HTR-8/SVneo (cell line): ENCODE data around the gene GLB1L3.
"Not testable (repeated sequence)": the region's sequence is repeated elsewhere in the genome, so short reads cannot be mapped to it uniquely, and the experiment has no call there.

ENCODE experiments used
- DNase-seq: peaks from one replicate; pipeline ENCODE4 v3.0.0; 2011; ENCODE audit warnings: low spot score, mixed read lengths; ENCODE audit not compliant: insufficient read length
- FAIRE-seq: peaks from 2 replicates; lab custom pipeline; 2011; peaks lifted over from hg19 to GRCh38; lab: Jason Lieb, UNC

Gene GLB1L3

DNA sequence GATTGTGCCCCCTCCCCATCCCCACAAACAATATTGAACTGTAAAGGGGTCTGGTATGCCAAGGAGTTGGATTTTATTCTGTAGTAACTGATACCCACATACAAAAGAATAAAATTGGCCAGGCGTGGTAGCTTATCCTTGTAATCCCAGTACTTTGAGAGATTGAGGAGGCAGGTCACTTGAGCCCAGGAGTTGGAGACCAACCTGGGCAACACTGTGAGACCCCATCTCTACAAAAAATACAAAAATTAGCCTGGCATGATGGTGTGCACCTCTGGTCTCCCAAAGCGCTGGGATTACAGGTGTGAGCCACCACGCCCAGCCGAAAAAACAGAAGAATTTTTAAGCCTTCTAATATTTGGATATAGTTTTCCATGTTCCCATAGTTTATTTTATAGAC lies 4.2 kb upstream of the GLB1L3 start:
- FAIRE-seq (no peak), DNase-seq (no peak)

DNA sequence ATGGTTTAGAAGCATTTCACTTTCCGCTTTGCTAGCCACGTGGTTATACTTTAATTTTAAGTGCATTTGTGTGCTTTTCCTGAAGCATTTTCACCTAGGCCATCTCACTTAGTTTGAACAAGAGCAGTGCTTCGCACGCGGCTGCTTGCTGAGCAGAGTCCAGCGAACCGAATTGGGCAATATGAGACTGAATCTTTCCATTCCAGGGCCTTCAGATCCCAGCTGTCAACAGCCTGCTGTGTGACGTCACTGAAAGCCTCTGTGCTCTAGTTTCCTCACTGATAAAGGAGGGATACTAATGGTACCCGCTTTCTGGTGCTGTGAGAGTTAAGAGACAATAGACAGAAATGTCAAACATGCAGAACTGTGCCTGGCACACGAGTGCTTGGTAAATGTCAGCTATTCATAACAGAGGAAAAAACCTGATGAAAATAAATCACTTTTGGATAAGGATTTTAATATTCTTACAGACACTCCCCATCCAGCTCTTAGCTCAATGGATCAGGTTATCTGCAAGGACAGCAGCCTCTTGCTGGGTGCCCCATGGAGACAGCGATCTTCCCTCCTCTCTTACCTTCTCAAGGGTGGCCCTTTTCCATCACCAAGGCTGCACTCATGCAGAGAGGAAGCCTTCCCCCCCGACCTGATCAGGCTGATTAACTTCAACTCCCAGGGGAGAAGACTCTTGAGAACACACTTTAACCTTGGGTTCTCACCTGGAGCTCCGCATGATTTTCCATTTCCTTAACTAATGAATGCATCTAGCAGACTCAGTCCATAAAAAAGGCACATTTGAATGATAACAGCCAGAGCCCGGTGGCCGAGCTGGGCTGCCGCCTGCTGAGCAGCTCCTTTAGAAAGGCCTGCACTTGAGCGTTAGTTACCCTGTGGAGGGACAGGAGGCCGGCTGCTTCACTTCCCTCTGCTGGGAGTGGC lies 3.5 kb upstream of the GLB1L3 start:
- FAIRE-seq (no peak), DNase-seq (no peak)

- FAIRE-seq (no peak), DNase-seq (no peak)
These were observed 2.9 kb upstream of the GLB1L3 start for GRCh38 chr11:134273317-134273712.

GRCh38 chr11:134275188-134275533 lies 1.0 kb upstream of the GLB1L3 start:
- DNase-seq = no peak
- no peak for FAIRE-seq

- DNase-seq (no peak), FAIRE-seq (no peak)
These were observed 410 bp downstream of the GLB1L3 start for GRCh38 chr11:134276396-134277182.

DNA sequence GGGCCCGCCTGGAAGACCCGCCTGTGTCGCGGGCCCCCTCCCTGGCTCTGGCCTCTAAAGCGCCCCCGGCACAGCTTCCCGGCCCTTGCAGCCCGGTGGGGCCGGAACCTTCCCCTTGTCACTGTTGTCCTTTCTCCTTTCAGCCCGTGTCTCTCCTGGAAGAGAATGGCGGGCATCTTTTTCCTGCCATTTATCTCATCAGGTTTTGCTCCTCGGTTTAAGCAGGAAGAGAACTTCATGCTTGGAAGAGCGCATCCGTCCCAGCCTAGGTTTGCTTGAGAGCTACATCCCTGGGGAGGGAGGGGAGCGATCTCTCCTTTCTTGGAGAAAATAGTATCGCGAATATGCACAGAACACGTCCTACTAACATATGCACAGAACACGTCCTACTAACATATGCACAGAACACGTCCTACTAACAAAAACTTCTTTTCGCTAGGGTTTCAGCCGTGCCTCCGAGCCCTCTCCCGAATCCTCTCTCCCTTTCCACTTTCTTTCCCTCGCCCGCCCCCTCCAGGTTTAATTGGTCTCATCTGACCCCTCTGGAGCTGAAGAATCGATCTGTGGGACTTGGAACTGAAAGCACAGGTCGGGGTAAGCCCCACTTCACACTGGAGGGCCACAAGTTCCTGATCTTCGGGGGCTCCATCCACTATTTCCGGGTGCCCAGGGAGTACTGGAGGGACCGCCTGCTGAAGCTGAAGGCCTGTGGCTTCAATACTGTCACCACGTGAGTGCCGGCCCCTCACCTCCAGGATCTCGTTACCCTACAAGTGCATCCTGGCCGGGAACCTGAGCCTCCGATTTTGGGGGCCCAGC lies 1.2 kb downstream of the GLB1L3 start:
- no peak for DNase-seq
- FAIRE-seq = no peak

- DNase-seq = no peak
- no peak for FAIRE-seq
These were observed 2.2 kb downstream of the GLB1L3 start for GRCh38 chr11:134278356-134278755.

- DNase-seq, FAIRE-seq: not testable (repeated sequence)
These were observed 5.5 kb downstream of the GLB1L3 start for GRCh38 chr11:134281635-134282034.

DNA sequence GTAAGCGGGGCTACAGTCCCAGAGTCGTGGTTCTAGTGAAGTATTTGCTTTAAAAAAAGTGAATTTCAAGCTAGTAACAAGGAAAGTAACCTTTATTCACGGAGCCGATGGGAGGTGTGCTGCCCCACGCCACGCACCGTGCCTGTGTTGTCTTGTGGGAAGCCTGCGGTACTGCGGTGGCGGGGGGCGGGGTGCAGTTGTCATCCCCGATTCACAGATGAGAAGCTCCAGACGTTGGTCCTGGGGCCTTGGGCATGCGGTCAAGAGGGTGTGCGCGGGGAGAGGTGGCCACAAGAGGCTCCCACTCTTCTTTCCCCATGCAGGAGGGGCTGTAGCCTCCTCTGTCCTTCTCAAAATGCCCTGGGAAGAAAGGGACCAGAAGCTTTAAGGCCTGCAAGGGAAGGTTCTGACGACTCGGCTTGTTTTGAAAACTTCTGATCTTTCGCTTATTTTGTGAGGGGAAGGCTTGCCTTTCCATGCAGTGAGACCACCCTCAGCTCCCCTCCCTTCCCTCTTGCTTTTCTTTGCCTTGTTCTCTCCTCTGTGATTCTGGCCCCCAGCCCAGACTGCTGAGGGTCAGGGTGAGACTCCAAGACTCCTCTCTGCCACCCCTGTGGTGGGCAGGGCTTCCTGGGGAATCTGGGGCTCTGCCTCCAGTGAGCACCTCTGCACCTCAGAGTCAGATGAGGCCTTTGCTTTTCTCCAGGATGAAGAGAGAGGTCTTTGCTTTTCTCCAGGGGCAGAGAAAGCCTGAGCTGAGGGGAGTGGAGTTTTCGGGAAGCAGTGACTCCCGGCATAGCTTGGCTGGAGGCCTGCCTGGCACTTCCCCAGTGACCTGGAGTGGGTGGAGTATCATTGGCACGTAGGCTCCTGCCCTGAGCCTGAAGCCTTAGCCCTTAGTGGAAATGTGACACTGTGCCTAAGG lies 6.2 kb downstream of the GLB1L3 start:
- DNase-seq (no peak), FAIRE-seq (no peak)

DNA sequence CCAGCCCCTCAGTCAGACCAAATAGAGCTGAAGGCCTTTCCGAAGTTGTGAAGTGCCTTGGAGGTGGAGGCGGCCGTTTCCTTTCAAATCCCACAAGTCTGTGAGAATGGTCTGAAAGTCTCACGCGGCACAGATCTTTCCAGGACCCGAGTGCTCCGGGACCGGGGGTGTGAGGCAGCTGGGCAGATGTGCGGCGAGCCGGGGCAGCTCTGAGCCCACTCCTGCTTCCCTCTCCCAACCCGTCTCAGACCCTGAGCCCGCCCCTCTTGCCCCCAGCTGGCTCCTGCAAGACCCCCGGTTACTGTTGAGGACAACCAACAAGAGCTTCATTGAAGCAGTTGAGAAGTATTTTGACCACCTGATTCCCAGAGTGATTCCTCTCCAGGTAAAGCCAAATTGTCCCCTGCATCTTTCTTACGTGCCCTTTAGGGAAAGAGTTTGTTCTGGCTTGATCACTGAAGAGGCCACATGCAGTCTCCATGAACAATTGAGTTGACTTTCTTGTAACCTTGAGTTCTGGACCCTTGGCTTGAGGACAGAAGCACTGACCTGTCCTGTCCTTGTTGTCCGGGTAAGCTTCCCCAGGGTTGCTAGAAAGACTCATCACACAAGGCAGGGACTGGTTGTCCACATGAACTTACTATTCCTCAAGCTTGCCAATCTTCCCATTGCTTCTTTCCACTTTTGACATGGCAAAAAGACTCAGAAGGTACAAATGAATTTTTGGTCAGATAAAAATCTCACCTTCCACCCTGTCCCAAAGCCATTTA lies 7.5 kb downstream of the GLB1L3 start:
- FAIRE-seq (no peak), DNase-seq (no peak)

DNA sequence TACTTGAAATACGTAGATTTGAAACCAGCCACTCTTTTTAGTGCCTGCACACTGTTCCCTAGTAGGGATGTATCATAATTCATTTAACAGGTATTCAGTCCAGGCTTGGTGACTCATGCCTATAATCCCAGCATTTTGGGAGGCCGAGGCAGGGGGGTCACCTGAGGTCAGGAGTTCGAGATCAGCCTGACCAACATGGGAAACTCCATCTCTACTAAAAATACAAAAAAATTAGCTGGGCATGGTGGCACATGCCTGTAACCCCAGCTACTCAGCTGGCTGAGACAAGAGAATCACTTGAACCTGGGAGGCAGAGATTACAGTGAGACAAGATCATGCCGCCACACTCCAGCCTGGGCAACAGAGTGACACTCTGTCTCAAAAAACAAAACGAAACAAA lies 8.2 kb downstream of the GLB1L3 start:
- not testable (repeated sequence) for FAIRE-seq, DNase-seq

GRCh38 chr11:134287561-134287960 lies 11.4 kb downstream of the GLB1L3 start:
- DNase-seq = no peak

GRCh38 chr11:134288486-134288885 lies 12.3 kb downstream of the GLB1L3 start:
- FAIRE-seq (no peak), DNase-seq (no peak)

More at GRCh38 chr11:134287561-134287960, 11.4 kb downstream of the GLB1L3 start:
- FAIRE-seq = no peak

- no peak for FAIRE-seq
- DNase-seq = no peak
These were observed 13.0 kb downstream of the GLB1L3 start for GRCh38 chr11:134289167-134289566.

DNA sequence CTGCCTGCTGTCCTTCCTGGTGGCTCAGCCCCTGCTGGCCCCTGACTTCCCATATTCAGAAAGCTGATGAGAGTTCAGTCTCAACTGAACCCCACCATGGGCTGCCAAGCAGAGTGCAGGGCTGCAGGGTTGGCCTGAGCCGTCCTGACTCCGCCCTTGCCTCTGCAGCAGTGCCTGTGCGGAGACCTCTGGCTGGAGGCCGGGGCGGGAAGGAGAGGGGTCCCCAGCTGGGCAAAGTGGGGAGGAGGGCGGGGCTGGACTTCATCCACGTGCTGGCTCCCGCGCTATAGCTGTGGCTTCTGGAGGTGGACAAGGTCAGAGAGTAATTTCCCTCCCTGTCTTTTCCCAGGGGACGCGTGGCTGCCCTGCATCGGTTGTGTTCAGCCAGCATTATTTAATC lies 13.6 kb downstream of the GLB1L3 start:
- DNase-seq = no peak
- FAIRE-seq = no peak

GRCh38 chr11:134290646-134291045 lies 14.5 kb downstream of the GLB1L3 start:
- DNase-seq = no peak
- no peak for FAIRE-seq

DNA sequence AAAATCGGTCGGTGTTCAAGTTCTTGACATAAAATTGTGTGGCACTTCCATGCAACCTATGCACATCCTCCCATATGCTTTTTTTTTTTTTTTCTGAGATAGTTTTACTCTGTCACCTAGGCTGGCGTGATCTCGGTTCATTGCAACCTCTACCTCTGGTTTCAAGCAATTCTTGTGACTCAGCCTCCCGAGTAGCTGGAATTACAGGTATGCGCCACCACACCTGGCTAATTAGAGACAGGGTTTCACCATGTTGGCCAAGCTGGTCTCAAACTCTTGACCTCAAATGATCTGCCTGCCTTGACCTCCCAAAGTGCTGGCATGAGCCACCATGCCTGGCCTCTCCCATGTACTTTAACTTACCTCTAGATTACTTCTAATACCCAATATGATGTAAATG lies 15.0 kb downstream of the GLB1L3 start:
- DNase-seq (no peak), FAIRE-seq (no peak)

GRCh38 chr11:134292661-134293060 lies 16.5 kb downstream of the GLB1L3 start:
- DNase-seq (no peak), FAIRE-seq (no peak)
